Adipocyte (in vitro differentiated cells): ENCODE data around the gene ZNF324B.
"Not testable (repeated sequence)": the region's sequence is repeated elsewhere in the genome, so short reads cannot be mapped to it uniquely, and the experiment has no call there.

Experiments used
- DNase-seq: peaks from one replicate; pipeline ENCODE4 v3.0.0-alpha.2; 2015; ENCODE audit warnings: low read depth
- H3K27me3 ChIP-seq: replicated peaks from 2 replicates; pipeline ENCODE4 v1.7.0; 2013; ENCODE audit warnings: mild to moderate bottlenecking, low read length, moderate library complexity; ENCODE audit not compliant: control insufficient read depth, insufficient read depth
- H3K36me3 ChIP-seq: 2 replicates; pipeline ENCODE4 v1.7.0; 2013; ENCODE audit warnings: low read length, mild to moderate bottlenecking, moderate library complexity; ENCODE audit not compliant: control insufficient read depth, insufficient read depth, severe bottlenecking
- H3K4me1 ChIP-seq: 2 replicates; pipeline ENCODE4 v1.7.0; 2013; ENCODE audit warnings: mild to moderate bottlenecking, low read length, moderate library complexity; ENCODE audit not compliant: control insufficient read depth, insufficient read depth
- H3K4me3 ChIP-seq: 2 replicates; pipeline ENCODE4 v1.7.0; 2013; ENCODE audit warnings: mild to moderate bottlenecking, low read length, moderate library complexity
- H3K9ac ChIP-seq: 2 replicates; pipeline ENCODE4 v1.7.0; 2013; ENCODE audit warnings: mild to moderate bottlenecking, low read length, moderate library complexity
- H3K9me3 ChIP-seq: 2 replicates; pipeline ENCODE4 v1.7.0; 2013; ENCODE audit warnings: mild to moderate bottlenecking, low read length, moderate library complexity; ENCODE audit not compliant: control insufficient read depth

ZNF324B gene

DNA sequence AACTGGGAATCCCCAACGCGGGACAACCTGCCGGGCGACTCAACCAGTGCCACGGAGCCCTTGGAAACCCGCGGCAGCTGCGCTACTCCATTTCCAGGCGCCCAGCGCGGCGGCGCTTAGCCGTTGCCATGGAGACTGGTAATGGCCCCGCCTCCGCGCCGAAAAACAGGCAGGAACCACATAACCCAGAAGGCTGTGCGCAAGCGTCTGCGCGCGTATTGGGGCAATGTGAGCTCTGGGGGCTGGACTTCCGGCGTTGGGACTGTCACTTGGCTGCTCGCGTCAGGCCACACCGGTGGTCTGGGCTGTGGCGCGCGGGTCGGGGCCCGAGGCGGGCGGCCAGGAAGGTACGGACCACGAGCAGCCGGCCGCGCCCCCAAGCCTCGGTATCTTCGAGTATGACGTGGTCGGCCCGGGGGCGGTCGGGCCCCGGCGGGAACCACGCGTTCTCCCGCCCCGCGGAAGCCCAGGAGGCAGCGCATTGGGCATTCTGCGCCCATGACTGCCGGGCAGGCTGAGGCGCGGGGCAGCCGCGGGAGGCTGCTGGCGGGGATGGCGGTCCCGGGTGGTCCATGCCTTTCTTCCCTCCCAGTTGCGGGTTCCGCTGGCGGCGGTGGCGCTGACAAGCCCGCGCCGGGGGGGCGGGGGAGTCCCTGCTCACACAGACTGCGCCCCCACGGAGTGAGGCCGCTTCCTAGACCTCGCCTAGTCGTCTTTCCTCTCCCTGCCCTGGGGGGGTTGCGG, at the start of gene ZNF324B:
Gene ZNF324B (plus strand): TSS at position 265 of the 744 bp plus-strand sequence. CDS start 2,080 bp downstream, outside the sequence.
- Histone ChIP-seq H3K9ac (peak within 1 kb of the TSS; percentile 90), H3K9me3 (no peaks in the 10 kb centered on the region), H3K4me3 (peak within 1 kb of the TSS; percentile 92), H3K27me3 (no peaks in the 10 kb centered on the region), H3K4me1 (peaks cover 5% of the 10 kb centered on the region), H3K36me3 (peaks cover 17% of the 10 kb centered on the region)
- DNase-seq = peak; percentile 99

DNA sequence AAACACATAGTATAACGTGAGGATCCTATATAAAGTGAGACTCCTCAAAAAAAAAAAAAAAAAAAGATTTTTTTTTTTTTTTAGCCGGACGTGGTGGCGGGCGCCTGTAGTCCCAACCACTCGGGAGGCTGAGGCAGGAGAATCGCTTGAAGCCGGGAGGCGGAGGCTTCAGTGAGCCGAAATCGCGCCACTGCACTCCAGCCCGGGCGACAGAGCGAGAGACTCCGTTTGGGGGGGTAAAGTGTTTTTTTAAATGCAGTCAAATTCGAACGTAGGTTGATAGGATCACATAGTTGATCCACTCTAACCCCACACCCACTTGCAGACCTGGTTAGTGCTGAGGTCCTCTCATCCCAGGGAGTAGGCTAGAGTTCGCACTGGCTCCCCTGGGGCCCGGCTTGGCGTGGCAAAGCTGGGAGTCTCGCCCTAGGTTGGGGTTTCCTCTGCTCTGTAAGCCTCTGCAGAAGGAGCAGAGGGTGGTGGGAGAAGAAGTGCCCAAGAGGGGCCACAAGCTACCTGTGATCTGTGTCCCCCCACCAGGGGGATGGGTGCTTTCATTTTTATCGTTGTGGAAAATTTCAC, 49.5 kb upstream of the ZNF324B start:
- Histone ChIP-seq H3K4me1 (peaks cover 12% of the 10 kb centered on the region), H3K27me3 (no peaks in the 10 kb centered on the region), H3K36me3 (no peaks in the 10 kb centered on the region), H3K9me3 (no peaks in the 10 kb centered on the region), H3K4me3 (peak overlapping the region; percentile 86), H3K9ac (peak overlapping the region; percentile 80)
- DNase-seq = no peak

DNA sequence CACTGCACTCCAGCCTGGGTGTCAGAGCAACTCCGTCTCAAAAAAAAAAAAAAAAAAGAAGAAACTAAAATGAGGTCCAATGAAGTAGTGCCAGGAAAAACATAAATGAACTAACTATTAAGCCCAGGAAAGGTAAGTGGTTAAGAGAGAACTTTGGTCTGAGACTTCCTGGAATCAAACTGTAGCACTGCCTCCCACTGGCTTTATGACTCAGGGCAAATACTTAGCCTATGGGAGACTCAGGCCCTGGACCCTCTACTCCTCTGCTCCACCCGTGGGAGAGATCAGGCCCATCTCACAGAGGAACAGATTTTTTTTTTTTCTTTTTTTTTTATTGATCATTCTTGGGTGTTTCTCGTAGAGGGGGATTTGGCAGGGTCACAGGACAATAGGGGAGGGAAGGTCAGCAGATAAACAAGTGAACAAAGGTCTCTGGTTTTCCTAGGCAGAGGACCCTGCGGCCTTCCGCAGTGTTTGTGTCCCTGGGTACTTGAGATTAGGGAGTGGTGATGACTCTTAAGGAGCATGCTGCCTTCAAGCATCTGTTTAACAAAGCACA, 47.4 kb upstream of the ZNF324B start:
- not testable (repeated sequence) for DNase-seq

DNA sequence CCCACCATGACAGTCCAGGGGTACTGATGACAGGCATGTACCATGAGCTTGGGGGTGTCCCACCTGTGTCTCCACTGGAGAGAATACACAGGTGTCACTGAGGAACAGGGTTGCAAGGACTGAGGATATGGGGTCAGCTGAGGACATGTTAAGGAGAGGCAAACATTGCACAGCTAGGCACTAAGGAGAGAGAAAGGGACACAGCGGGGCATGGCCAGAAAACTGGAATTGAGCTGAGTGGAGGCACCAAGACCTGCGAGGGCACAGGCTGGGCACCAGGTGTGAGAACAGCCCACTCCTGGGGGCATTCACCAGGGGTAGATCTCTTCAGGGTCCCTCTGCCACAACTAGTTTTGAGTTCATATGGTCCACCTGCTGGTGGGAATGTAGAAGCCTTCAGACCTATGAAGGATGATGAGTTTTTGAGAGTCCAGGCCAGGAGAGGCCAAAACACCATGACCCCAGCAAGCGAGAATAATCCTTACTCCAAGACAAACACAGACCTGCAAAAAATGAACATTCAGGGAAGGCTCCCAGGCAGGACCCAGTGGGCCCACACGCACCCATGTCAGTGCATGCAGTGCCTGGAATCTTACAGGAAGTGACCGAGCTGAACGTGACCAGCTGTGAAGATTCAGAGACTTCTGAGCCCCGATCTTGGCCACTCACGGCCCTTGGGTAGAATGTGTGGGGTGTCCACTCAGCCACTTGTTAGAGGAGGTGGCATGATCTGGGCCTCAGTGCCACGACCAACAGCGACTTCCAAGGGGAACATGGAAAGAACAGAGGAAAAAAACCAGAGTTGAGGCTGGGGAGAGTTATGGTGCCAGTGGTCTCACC, 44.4 kb upstream of the ZNF324B start:
- peak overlapping the region; percentile 92 for H3K9ac ChIP-seq
- peak overlapping the region; percentile 88 for H3K4me3 ChIP-seq
- DNase-seq = peak; percentile 44
- no peaks in the 10 kb centered on the region for H3K9me3 ChIP-seq
- H3K36me3 ChIP-seq = no peaks in the 10 kb centered on the region
- peaks cover 21% of the 10 kb centered on the region for H3K4me1 ChIP-seq
- H3K27me3 ChIP-seq = no peaks in the 10 kb centered on the region

More for the DNA sequence above, 47.4 kb upstream of the ZNF324B start:
- not testable (repeated sequence) for H3K36me3 ChIP-seq, H3K9me3 ChIP-seq, H3K9ac ChIP-seq, H3K27me3 ChIP-seq, H3K4me3 ChIP-seq
- peaks cover 21% of the 10 kb centered on the region for H3K4me1 ChIP-seq

DNA sequence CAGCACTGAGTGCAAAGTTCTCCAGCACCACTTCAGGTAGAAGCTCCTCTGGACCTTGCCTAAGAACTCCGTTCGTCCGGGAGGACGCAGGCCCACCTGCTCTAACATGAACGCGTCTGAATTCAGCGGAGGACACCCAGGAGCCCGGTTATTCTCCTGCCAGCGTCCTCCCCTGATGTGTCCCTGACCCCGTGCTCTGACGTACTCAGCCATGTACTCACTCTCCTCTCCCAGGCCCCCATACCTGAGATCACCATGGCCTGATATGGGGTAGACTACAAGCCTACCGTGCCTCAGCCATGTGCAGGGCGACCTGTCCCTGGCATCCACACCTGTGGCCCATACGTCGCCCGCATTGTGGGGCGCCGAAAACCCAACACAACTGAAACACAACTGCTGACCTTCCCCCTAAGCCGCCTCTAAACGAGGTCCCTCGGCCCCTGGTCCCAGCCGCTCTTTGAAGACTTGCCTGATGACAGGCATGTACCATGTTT, 43.7 kb upstream of the ZNF324B start:
- no peaks in the 10 kb centered on the region for H3K9me3 ChIP-seq
- no peaks in the 10 kb centered on the region for H3K27me3 ChIP-seq
- H3K36me3 ChIP-seq = no peaks in the 10 kb centered on the region
- H3K4me3 ChIP-seq = peak overlapping the region; percentile 88
- peak; percentile 25 for DNase-seq
- H3K9ac ChIP-seq = peak overlapping the region; percentile 92
- H3K4me1 ChIP-seq = peaks cover 18% of the 10 kb centered on the region

DNA sequence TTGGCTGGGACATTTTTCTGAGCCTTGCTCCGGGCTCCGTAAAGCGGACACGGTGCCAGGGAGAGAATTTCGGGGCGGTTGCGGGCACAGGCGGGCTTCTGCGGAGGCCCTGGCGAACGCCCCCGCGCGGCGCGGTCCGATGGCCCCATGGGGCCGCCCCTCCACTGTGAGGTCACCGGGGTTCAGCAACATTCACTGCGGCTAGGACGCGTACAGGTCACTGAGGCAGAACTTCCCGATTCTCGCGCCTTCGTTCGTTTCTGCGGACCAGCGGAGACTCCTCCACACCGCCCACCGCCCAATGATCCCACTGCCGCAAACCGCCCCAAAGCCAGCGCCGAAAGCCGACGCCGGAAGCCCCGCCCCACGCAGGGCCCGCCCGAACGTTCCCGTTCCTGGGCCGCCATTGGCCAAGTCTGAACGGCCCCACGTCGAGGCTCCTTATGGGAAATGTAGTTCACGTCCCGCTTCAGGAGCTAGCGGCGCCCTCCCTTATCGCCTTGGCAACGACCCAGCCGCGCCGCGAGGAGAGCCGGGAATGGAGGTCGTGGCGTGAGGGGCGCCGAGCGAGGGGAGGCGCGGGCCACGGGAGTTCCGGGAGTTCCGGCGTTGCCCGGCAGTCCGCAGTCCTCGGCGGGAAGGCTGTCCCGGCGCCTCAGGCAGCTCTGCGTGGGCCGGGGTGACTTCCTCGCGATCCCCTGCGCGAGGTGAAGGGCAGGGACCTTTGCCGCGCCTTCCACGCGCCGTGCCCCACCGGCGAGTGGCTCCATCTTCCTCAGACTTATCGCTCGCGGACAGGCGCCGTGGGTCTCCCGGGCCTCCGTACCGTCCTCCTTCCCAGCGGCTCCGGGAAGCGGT, 43.0 kb upstream of the ZNF324B start, which contains the start of gene ZNF584:
Gene ZNF584 (plus strand): TSS at position 498 of the 858 bp plus-strand sequence. CDS start 499 bp downstream, outside the sequence.
- Histone ChIP-seq H3K4me3 (peak within 1 kb of the TSS; percentile 88), H3K27me3 (no peaks in the 10 kb centered on the region), H3K9me3 (no peaks in the 10 kb centered on the region), H3K4me1 (peaks cover 18% of the 10 kb centered on the region), H3K9ac (peak within 1 kb of the TSS; percentile 92), H3K36me3 (no peaks in the 10 kb centered on the region)
- DNase-seq = peak; percentile 98

DNA sequence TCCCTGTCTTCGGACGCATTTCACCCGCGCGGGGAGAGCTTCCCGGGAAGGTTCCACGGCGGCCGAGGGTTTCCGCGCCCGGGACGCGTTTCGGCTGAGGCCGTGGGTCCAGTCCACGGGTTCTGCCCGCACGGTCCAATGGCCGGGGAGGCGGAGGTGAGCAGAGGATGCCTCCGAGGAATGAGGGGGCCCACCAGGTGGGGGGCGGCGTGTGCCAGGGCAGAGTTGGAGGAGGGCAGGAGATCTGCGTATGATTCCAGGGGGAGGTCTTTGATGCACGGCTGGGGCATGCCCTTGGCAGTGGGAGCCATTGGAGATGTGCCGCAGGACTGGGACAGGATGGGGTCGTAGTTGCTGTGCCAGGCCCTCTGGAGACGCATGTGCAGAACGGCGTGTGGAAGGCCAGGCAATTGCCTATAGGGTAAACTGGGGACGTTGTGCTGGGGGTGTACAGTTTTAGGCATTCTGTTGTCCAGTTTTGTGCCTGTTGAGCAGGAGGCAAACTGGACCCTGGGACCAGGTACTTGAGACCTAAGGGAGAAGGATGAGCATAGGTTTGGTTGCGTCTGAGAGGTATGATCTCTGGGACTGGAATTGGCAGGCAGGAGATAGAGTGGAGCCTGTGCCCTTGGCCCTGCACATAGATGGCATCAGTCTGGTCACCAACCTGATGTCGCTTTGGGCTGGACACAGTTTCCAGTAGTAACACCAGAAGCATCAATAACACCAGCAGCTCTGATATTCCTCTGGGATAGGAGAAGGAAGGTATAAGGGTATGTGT, 42.2 kb upstream of the ZNF324B start:
- Histone ChIP-seq H3K27me3 (no peaks in the 10 kb centered on the region), H3K9ac (peak overlapping the region; percentile 92), H3K4me3 (peak overlapping the region; percentile 88), H3K36me3 (no peaks in the 10 kb centered on the region), H3K4me1 (peaks cover 18% of the 10 kb centered on the region), H3K9me3 (no peaks in the 10 kb centered on the region)
- peak; percentile 58 for DNase-seq

DNA sequence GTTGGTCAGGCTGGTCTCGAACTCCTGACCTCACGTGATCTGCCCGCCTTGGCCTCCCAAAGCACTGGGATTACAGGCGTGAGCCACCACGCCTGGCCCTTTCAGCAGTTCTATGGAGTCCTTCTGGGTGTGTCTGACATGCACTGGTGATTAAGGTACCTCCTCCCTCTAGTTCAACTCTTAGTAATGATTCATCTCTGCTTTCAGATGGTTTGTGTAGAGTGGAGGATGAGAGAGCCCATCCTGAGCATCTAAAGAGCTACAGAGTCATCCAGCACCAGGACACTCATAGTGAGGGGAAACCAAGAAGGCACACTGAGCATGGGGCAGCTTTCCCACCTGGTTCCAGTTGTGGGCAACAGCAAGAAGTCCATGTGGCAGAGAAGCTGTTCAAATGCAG, 34.8 kb upstream of the ZNF324B start:
- Histone ChIP-seq H3K9me3 (peaks cover 6% of the 10 kb centered on the region), H3K9ac (no peak overlapping the region), H3K4me1 (peaks cover 5% of the 10 kb centered on the region), H3K36me3 (peaks cover 49% of the 10 kb centered on the region), H3K4me3 (no peak overlapping the region), H3K27me3 (no peaks in the 10 kb centered on the region)
- no peak for DNase-seq

DNA sequence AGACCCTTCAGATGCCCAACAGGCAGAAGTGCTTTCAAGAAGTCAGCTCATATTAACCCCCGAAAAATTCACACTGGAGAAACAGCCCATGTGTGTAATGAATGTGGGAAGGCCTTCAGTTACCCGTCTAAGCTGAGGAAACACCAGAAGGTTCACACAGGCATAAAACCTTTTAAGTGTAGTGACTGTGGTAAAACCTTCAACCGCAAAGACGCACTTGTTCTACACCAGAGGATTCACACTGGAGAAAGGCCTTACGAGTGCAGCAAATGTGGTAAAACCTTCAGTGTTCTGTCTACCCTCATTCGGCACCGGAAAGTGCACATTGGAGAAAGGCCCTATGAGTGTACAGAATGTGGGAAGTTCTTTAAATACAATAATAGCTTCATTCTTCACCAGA, 34.4 kb upstream of the ZNF324B start:
- no peaks in the 10 kb centered on the region for H3K27me3 ChIP-seq
- no peak overlapping the region for H3K4me3 ChIP-seq
- peaks cover 5% of the 10 kb centered on the region for H3K4me1 ChIP-seq
- H3K9me3 ChIP-seq = peaks cover 6% of the 10 kb centered on the region
- H3K9ac ChIP-seq = no peak overlapping the region
- peaks cover 52% of the 10 kb centered on the region for H3K36me3 ChIP-seq
- DNase-seq = no peak

DNA sequence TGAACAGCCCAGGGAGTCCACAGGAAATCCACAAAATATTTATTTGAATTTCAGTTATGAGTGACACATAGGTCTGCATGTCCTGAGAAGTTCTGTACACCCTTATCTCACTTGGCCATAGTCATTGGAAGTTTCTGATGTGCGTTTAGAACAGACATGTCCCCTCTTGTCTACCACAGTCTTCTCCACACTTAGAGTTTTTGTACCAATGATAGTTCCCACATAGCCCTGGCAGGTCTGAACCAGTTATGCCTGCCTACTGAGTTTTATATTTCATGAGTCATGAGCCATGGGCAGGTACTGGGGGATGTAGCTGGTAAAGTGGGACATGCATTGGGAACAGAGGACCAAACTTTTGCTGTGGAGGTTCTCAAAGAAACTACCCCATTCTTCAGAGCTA, 22.8 kb upstream of the ZNF324B start:
- Histone ChIP-seq H3K4me3 (no peak overlapping the region), H3K9ac (no peak overlapping the region), H3K27me3 (no peaks in the 10 kb centered on the region), H3K36me3 (peaks cover 44% of the 10 kb centered on the region), H3K4me1 (no peaks in the 10 kb centered on the region), H3K9me3 (peaks cover 56% of the 10 kb centered on the region)
- DNase-seq = no peak
